ENCODE measurements around the gene RARG.

GRCh38 chr12:53170876-53171724 is 60.9 kb downstream of the RARG start:
- TF ChIP-seq TSHZ2 (CRISPR knock-in tag; IDR thresholded peaks at IDR 0.05) = no peak
- no peak for TF ChIP-seq ZFP3 (CRISPR knock-in tag; IDR thresholded peaks at IDR 0.05)
- TF ChIP-seq BACH2 (CRISPR knock-in tag; IDR thresholded peaks at IDR 0.05; ENCODE audit: borderline replicate concordance) = no peak

All from SK-N-SH treated with all-trans-retinoic acid at 6 μM for 48 hours (cell line).